Activated CD4-positive, CD25-positive, alpha-beta regulatory T cell (primary cell): ENCODE data around the gene RALY.
A peak's percentile ranks its signal among the peaks of the same experiment; 100 is the strongest.
"Not testable (repeated sequence)": the region's sequence is repeated elsewhere in the genome, so short reads cannot be mapped to it uniquely, and the experiment has no call there.

Source experiments
- DNase-seq, 4 experiments: peaks; one replicate each; lab custom pipeline; 2025; lab: John Stamatoyannopoulos, UW

The RALY gene

DNA sequence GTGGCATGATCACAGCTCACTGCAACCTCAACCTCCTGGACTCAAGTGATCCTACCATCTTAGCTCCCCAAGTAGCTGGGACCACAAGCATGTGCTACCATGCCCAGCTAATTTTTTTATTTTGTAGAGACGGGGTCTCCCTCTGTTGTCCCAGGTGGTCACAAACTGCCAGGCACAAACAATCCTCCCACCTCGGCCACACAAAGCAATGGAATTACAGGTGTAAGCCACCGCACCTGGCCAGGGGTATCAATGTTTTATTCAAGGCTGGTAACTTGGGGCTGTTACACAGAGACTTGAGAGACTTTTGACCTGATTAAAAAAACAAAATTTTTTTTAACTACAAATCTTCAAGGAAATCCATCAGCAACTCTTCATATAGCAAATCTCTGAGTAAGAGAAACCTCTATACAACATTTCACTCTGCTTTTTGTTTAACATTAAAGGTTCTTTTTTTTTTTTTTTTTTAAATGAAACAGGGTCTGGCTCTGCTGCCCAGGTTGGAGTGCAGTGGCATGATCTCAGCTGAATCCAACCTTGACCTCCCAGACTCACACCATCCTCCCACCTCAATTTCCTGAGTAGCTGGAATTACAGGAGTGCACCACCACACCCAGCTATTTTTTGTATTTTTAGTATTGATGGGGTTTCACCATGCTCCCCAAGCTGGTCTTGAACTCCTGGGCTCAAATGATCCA, 112.4 kb downstream of the RALY start:
- DNase-seq, result no peak

DNA sequence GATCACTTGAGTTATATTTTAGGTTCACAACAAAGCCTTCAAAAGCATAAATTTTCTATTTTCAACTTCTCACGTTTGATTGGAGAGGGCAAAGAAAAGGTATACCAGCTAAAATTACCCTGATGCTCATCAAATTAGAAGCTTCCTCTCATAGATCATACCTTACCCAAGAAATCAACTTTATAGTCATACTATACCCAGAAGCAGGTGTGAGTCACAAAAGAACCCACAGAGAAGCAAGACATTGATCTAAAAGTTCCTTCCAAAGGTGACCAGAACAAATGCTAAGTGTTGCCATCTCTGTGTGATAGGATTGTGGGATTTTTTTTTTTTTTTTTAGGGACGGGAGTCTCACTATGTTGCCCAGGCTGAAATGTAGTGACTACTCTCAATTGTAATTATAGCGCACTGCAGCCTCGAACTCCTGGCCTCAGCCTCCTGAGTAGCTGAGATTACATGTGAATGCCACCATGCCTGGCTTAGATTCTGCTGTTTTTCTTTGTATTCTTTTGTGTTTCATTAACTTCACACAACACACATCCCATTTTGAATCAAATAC, 115.0 kb downstream of the RALY start:
- no peak for DNase-seq

DNA sequence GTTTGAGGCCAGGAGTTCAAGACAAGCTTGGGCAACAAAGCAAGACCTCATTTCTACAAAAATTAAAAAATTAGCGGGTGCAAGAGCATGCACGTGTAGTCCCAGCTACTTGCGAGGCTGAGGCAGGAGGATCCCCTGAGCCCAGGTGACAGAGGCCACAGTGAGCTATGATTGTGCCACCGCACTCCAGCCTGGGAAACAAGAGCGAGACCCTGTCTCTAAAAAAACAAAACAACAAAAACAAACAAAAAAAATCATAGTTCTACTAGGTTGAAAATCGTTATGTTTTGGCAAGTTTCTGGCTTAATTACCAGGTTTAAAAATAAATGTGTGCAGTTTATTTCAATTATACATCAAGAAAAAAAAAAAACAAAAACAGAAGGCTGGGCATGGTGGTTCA, 115.7 kb downstream of the RALY start:
- no peak for DNase-seq

DNA sequence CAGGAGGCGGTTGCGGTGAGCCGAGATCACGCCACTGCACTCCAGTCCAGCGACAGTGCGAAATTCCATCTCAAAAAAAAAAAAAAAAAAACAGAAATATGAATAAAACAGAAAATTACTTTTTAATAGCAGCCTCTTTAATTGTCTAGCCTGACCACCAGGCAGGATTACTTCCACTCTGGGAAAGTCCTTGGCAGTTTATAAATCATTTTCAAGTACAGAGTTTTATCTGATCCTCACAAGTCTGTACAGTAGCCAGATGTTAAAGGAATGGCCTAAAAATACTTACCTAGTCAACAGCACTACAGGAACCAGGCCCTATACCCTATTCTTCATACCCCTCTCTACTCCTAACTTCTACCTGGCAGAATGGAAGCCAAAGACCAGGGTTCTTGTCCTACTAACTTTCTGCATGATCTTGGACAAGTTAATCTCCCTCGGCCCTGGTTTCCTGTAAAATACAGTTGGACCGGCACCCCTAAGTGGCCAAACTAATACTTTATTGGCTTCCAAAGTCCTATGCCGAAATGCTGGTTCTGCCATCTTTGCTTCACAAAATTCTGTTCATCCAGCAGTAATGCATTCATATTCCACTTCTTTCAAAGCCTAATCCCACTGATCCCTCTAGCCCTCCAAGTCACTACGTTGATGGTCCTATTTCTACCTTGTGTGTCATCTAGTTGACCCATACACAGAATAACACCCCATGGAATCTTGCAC, 116.5 kb downstream of the RALY start:
- no peak for DNase-seq

DNA sequence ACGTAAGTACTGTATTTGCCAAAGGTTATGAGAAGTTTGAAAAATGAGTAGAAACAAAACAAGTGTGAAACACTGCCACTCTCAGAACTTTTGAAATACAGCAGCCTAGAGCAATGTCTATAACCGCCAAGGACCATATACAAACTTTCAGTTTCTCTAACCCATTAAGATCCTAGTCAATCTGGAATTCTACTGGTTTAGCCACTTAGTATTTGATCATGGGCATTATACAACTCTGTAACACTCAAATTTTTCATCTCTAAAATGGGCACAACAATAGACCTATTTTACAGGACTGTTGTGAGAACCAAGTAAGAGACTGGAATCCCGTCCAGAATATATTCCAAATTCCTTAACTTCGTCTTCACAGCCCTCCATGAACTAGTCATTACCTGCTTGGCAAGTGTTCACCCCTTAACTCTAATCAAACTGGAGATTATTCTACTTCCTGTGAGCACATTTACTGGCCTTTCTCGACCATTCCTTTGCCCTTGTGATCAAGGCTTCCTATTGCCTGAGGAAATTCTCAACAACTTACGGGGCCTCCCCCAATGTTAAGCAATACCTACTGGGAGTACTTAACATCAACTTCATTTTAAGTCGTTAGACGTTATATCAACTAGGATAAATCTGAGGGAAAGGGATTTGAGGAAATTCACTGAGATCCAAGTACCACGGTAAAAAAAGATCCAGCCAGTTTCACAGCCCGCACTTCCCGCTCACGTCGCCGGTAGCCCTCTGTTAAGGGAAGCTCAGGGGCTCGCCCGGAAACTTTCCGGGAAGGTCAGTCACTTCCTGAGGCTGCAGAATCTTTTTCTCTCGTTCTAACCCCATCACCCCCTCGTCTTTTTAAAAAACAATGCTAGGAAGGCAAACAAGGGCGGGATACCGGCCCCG, 117.3 kb downstream of the RALY start:
- no peak for DNase-seq

DNA sequence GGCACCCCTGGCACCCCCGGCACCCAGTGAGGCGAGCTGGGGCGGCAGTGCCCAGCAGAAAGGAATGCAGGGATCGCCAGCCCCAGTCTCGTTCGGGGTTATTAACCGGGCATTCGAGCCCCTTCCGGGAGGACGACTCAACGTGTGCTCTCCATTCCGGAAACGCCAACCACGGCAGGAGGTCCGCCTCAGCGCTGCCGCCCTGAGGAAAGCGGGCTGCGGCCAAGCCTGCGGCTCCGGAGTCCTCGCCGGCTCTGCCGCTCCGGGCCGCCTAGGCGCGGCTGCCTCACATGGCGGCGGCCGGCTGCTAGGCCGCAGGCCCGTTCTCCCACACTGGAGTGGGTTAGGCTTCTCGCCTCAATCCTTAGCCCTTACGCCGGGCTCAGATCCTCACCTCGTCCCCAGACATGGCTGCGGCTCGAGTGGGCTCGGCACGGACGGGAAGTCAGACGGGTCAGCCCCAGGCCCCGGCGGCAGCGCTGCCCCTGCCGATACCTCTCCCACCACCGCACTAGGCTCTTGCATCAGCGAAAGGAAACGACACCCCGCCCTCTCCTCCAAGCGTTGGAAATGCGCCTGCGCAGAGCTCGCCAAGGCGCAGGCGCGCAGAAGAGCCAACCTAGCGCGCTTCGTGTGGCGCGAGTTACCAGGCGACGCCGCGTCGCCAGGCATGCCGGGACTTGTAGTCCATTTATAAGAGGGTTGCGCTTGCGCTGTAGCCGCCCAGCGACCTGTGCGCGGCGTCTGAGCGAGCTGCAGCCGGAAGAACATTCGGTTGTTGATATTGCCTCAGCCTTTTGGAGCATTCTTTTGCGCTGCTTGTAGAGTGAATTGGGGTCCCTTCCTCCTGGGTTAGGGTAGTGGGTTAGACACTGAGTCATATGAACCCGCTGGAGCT, 118.2 kb downstream of the RALY start, which contains the start of gene EIF2S2:
Gene EIF2S2, minus strand, starts transcription at position 542 of the 898 bp plus-strand sequence. Its CDS starts 133 bp downstream, at position 409.
- DNase-seq, result peak; percentile 78 to 94 (median 86)

DNA sequence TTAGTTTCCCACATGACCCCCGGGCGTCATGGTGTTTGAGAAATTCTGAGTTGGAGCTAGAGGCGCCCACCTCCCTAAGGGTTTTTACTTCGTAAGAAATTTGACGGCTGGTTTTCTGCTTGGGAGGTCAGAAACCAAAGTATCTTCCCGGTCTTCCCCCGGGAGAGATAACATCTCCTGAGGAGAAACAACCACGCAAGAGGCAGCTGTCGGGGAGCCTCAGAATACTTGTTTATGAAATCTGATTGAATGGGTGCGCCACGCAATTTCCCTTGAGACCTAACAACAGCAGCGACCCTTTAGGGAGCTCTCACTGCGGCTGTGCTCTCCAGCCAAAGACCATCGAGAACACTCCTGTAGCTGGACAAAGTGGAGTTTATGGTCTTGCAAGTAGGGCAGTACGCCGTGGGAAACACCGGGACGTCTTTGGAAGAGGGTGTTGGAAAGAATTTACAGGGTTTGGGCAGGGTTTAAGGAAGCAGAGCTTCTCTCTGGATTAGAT, 118.9 kb downstream of the RALY start:
- DNase-seq, result no peak

DNA sequence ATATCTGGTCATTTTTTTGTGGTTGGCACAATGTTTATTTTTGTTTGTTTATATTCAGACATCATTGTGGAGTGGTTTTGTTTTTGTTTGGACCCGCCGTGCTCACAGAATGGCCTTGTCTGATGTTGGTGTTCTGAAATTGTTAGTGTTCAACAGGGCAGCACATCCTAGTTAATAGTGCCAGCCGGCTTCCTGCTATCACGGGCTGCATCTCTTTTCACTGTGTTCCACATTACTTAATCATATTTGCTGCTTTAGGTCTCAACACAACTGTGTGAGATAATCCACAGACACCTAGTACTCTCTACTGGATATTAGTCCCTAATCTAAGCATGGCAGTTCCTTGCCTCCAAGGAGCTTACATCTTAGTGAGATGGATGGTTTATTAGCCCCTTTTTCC, 121.1 kb downstream of the RALY start:
- no peak for DNase-seq

DNA sequence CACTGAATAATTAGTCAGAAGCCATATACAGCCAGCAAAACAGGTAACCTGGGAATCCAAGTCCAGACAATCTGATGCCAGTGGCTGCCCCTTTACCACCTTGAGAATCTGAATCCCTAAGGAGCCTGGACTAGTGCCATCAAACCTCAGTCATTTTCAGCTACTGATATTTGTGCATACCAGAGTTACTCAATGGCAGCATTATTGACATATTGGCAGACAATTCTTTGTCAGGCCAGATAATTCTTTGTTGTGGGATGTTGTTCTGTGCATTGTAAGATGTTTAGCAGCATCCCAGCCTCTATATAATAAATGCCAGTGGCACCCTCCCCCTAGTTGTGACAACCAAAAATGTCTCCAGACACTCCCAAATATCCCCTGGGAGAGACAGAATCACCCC, 121.5 kb downstream of the RALY start:
- DNase-seq, result no peak

DNA sequence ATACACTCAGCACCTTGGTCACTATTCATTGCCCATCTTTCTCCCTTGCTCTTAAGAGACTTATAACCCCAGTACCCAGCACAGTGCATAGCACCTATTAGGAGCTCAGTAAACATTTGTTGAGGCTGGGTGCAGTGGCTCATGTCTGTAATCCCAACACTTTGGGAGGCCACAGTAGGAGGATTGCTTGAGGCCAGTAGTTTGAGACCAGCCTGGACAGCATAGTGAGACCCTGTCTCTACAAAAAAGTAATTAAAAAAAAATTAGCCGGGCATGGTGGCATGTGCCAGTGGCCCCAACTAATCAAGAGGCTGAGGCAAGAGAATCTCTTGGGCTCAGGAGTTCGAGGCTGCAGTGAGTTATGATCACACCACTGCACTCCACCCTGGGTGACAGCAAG, 126.5 kb downstream of the RALY start:
- no peak for DNase-seq

DNA sequence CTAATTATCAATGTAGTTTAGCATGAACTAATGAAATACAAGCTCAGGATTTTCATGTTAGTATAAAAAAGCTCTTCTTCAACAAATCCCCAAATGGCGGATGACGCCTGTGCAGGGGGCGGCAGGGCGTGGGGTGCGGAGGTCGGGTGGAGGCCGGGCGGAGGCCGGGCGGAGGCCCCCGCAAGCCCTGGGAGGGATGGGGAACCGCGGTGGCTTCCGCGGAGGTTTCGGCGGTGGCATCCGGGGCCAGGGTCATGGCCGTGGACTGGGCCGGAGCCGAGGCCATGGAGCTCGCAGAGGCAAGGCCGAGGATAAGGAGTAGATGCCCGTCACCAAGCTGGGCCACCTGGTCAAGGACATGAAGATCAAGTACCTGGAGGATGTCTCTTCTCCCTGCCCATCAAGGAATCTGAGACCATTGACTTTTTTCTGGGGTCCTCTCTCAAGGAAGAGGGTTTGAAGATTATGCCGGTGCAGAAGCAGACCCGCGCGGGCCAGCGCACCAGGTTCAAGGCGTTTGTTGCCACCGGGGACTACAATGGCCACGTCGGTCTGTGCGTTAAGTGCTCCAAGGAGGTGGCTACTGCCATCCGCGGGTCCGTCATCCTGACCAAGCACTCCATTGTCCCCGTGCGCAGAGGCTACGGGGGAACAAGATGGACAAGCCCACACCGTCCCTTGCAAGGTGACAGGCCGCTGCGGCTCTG, 128.7 kb downstream of the RALY start:
- DNase-seq, result no peak

DNA sequence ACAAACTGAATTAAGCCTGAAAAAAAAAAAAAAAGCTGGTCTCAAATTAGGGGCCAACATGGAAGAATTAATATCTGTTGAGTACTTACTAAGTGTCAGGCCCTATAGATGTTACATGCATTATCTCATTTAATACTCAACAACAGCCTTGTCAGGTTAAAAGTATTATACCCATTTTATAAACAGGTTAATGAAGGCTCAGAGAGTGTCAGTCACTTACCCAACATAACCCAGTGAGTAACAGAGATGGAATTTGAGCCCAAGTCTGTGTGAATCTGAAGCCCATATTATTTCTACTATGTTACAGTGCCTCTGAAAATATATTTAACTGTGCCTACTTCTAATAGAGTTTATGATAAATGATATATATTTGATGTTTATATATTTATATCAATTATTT, 129.6 kb downstream of the RALY start:
- DNase-seq, result no peak

DNA sequence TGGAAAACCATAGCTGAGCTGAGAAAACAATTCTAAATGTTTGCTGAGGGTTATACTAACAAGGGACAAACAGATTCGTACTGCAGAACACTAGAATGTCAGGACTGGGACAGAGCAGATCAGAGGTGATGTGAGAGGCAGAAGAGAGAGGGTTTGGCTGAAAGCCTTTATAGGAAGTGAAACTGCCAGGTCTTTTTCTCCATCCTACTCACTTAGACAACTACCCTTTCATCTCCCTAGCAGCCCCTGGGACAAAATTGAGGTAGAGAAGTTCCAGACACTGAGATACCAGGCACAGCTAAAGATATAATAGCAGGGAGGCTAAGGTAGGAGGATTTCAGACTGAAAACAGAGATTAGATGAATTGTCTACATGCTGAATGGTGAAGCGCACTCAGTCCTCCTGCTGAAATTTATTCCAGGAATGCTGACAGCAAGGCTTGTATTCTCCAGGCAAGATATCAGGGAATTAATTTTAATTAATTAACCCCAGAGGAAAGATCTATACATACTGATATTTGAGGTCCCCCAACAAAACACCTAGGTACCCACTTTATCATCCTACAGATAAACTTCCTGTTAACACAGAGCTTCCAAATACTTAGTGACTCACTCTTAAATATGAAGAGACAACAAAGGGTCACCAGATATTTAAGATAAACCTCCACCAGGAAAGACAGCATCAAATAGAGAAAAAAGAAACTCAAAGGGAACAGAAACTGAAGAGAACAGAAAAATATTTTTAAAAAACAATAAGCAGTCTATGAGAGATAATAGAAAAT, 130.9 kb downstream of the RALY start:
- DNase-seq, result no peak

DNA sequence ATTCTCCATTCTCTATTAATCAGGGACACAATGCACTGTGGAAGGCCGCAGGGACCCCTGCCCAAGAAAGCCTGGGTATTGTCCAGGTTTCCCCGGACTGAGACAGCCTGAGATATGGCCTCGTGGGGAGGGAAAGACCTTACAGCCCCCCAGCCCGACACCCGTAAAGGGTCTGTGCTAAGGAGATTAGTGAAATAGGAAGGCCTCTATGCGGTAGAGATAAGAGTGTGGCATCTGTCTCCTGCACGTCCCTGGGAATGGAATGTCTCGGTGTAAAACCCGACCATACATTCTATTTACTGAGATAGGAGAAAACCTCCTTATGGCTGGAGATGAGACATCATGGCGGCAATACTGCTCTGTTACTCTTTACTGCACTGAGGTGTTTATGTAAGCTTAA, 134.1 kb downstream of the RALY start:
- DNase-seq, result no peak

DNA sequence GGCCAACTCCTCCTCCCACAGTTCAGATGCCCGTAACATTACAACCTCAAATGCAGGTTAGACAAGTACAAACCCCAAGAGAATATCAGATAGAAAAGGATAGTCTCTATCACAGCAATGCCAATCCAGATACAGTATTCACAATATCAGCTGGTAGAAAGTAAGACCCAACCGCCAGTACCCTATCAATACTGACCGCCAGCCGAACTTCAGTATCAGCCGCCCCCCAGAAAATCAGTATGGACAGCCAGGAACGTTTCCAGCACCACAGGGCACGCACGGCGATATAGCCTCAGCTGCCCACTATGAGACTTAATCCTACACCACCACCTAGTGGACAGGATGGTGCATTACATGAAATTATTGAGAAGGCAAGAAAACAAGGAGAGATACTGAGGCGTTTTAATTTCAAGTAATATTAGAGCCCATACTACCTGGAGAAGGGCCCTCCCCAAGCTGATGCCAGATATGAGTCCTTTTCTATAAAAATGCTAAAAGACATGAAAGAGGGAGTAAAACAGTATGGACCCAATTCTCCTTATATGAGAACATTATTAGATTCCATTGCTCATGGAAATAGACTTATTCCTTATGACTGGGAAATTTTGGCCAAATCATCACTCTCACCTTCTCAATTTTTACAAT, 135.9 kb downstream of the RALY start:
- peak in 3 of 4 experiments; percentile 7 to 22 (median 9) for DNase-seq

DNA sequence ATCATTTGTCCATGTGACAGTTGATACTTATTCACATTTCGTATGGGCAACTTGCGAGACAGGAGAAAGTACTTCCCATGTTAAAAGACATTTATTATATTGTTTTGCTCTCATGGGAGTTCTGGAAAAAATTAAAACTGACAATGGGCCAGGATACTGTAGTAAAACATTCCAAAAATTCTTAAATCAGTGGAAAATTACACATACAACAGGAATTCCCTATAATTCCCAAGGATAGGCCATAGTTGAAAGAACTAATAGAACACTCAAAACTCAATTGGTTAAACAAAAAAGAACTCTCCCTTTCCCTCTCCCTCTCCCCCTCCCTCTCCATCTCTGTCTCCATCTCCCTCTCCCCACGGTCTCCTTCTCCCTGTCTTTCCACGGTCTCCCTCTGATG, 137.8 kb downstream of the RALY start:
- DNase-seq, result no peak

DNA sequence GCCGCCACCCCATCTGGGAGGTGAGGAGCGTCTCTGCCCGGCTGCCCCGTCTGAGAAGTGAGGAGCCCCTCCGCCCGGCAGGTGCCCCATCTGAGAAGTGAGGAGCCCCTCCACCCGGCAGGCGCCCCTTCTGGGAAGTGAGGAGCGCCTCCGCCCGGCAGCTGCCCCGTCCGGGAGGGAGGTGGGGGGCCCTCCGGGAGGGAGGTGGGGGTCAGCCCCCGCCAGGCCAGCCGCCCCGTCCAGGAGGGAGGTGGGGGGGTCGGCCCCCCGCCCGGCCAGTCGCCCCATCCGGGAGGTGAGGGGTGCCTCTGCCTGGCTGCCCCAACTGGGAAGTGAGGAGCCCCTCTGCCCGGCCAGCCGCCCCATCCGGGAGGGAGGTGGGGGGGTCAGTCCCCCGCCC, 138.8 kb downstream of the RALY start:
- peak in 1 of 4 experiments; percentile 2 for DNase-seq

DNA sequence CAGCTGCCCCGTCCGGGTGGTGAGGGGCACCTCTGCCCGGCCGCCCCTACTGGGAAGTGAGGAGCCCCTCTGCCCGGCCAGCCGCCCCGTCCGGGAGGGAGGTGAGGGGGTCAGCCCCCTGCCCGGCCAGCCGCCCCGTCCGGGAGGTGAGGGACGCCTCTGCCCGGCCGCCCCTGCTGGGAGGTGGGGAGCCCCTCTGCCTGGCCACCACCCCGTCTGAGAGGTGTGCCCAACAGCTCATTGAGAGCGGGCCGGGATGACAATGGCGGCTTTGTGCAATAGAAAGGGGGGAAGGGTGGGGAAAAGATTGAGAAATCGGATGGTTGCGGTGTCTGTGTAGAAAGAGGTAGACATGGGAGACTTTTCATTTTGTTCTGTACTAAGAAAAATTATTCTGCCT, 139.2 kb downstream of the RALY start:
- DNase-seq, result not testable (repeated sequence)

DNA sequence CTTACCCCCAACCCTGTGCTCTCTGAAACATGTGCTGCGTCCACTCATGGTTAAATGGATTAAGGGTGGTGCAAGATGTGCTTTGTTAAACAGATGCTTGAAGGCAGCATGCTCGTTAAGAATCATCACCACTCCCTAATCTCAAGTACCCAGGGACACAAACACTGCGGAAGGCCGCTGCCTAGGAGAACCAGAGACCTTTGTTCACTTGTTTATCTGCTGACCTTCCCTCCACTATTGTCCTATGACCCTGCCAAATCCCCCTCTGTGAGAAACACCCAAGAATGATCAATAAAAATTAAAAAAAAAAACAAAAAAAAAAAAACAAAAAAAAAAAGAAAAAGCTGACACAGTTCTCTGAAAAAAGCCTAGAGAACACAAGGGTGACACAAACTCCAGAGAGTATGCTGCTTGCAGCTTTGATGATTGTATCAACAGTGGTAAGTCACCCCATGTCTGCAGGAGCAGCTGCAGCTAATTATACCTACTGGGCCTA, 139.7 kb downstream of the RALY start:
- DNase-seq, result not testable (repeated sequence)
